Right lobe of liver (tissue), 6 donors: Measurements from ENCODE around the gene MXRA7. TPM values are rescaled to one million over a fixed set of nuclear protein-coding genes. Genes with fewer than 3 reads are reported as not detected.

Experiments used
- ATAC-seq, 4 donors: fragments of 200-7000 bp; cut with Tn5 transposase; one replicate each; pipeline ENCODE4 v1.9.1; 2020; ENCODE audit warnings: mild to moderate bottlenecking in 4 of 4, moderate library complexity in 4 of 4
- DNase-seq, 3 donors: peaks; one replicate each; pipeline ENCODE4 v3.0.0-alpha.2; 2020
- H3K27ac ChIP-seq, 3 donors: fragments of 200-600 bp; one replicate each; pipeline ENCODE4 v1.8.0; 2022
- H3K27me3 ChIP-seq, 2 donors: fragments of 200-600 bp; one replicate each; pipeline ENCODE4 v1.8.0; 2022
- H3K36me3 ChIP-seq, 4 donors: fragments of 200-600 bp; sonication (generic) in 1 of 4; one replicate each; pipeline versions ENCODE4 v1.5.1 to v1.8.0; 2017 to 2022; ENCODE audit warnings: control low read depth in 1 of 4
- H3K4me1 ChIP-seq, 4 donors: fragments of 200-600 bp; sonication (generic) in 1 of 4; one replicate each; pipeline versions ENCODE4 v1.5.1 to v1.8.0; 2017 to 2022; ENCODE audit warnings: control low read depth in 1 of 4
- H3K4me3 ChIP-seq, 3 donors: fragments of 200-600 bp; one replicate each; pipeline ENCODE4 v1.8.0; 2022
- H3K9me3 ChIP-seq, 4 donors: fragments of 200-600 bp; sonication (generic) in 1 of 4; one replicate each; pipeline versions ENCODE4 v1.5.1 to v1.8.0; 2017 to 2022; ENCODE audit warnings: control low read depth in 1 of 4
- POLR2A ChIP-seq: fragments of 450-650 bp; IDR thresholded peaks from one replicate; pipeline ENCODE4 v1.6.1; 2017; ENCODE audit warnings: antibody characterized with exemption, mild to moderate bottlenecking
- WGBS: methylation state at CpG from one replicate; pipeline ENCODE4 v1.1.6; 2018; ENCODE audit warnings: low coverage, low lambda C conversion rate; ENCODE audit not compliant: insufficient coverage; ENCODE audit errors: missing lambda C conversion rate; 5-methylcytosine and 5-hydroxymethylcytosine counted together
- intact Hi-C, 2 donors: fragments of 100-400 bp; cut with DNase I; formaldehyde crosslinking; loops; one replicate each; pipeline versions ENCODE4 v1.11.2 to v1.14.1; 2022
- total RNA-seq, 6 experiments: library from RNA; depleted of rRNA in 2 of 6; stranded (reverse); fragments of >200 nt in 2 of 6; fragmentation: NEBNext Ultra II Directional in 3 of 6; extraction: Animal tissue kit (Norgen Biotek cat#: 25700) in 3 of 6; gene quantifications; one replicate each; pipeline versions ENCODE4 v1.1.0 to v1.2.4, GENCODE V29; 2016 to 2023
- TF ChIP-seq, protein P1 (sequence below), 4 donors: fragments of 200-600 bp in 3 of 4; fragments of 450-650 bp in 1 of 4; IDR thresholded peaks; one replicate each; pipeline versions ENCODE4 v1.5.1 to v1.8.0; 2016 to 2022; ENCODE audit warnings: antibody characterized with exemption in 4 of 4, mild to moderate bottlenecking in 2 of 4
- donor health status: DM: no; HTN: yes; CAD: no.
- donor health status: DM: no; HTN: no; CAD: no.
- donor health status: DM: no; HTN: no; CAD: no.
- donor health status: DM: no; HTN: yes; CAD: no.
- donor health status: DM: no; HTN: yes; CAD: no.

MXRA7 gene
- total RNA-seq, 6 experiments from 2014 or later = 7.7 to 25.4 (median 15.3) TPM

DNA sequence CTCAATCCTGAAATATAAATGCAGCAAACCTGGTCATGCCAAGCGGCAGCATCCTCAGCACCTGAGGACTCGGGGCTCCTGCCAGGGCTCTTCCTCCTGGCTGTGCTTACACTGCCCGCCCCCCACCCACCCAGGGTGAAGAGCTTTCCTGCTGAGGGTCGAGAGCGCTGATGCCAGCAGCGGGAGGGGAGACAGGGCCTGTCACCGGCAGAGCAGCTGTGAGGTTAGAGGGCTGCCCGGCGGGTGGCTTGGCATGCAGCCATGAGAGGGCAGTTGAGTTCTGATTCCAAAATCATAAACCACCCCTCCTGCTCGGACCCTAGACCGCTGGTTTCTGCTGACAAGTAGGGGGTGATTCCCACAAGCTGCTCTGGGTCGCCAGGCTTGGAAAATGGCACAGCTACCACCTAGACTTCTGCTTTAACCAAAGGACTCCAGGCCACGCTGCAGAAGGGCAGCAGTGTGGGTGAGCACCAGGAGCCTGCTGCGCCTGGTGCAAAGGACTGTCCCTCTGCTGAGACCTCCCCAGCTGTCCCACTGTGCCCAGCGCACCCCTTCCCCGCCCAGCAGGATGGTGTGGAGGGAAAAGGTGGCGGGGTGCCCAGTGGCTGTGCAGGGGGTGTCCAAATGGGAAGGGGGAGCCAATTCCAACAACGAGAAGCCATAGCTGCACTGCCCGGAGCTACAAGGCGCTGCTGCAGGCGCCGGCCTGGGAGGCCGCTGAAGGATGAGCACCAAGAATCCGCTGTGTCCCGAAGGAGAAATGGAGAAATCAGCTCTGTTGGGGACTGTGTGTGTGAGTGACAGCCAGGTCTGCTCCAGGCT is 26.6 kb downstream of the MXRA7 start:
- no peak for DNase-seq
- ATAC-seq = no peak
- H3K27me3 ChIP-seq = no peaks in the 10 kb centered on the region
- H3K4me1 ChIP-seq = no peaks in the 10 kb centered on the region
- no peaks in the 10 kb centered on the region for H3K36me3 ChIP-seq
- TF ChIP-seq, protein P1, sequence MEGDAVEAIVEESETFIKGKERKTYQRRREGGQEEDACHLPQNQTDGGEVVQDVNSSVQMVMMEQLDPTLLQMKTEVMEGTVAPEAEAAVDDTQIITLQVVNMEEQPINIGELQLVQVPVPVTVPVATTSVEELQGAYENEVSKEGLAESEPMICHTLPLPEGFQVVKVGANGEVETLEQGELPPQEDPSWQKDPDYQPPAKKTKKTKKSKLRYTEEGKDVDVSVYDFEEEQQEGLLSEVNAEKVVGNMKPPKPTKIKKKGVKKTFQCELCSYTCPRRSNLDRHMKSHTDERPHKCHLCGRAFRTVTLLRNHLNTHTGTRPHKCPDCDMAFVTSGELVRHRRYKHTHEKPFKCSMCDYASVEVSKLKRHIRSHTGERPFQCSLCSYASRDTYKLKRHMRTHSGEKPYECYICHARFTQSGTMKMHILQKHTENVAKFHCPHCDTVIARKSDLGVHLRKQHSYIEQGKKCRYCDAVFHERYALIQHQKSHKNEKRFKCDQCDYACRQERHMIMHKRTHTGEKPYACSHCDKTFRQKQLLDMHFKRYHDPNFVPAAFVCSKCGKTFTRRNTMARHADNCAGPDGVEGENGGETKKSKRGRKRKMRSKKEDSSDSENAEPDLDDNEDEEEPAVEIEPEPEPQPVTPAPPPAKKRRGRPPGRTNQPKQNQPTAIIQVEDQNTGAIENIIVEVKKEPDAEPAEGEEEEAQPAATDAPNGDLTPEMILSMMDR (IDR thresholded peaks at IDR 0.05) = no peak
- TF ChIP-seq POLR2A = no peak
- no peaks in the 10 kb centered on the region for H3K9me3 ChIP-seq
- H3K4me3 ChIP-seq = no peak overlapping the region
- no peak overlapping the region for H3K27ac ChIP-seq
- intact Hi-C loops = no loop called here
- 93% methylated on average over 11 of the region's 25 CpGs for WGBS

DNA sequence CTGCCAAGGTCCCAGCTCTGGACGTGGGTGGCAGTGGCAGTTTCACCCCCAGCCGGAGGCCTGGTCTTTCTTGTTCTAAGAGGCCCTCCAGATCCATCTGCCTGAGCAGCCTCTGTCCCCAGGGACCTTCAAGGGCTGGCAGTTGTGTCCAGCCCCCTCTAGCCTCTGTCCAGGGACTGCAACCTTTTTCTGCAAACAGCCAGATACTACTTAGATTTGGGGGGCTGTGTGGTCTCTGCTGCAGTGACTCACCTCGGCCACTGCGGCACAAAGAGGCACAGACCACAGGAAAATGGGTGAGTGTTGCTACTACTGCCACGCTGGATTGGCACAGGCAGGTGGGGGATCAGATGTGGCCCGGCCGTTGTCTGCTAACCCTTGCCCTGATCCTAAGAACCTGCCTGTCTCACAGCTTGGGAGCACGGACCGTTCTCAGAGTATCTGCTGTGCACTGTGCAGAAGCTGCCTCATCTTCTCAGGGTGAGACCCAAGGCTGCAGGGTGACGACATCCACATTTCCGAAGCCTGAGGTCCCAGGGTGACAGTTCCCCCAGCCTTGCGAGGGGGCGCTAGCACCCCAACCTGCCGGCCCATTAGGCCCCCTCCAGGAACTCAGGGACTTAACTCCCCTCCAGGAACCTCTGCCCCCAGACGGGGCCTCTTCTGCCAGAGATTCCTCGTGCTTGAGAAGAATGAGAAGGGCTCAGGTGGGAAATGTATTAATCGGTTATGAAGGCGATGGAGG is 27.6 kb downstream of the MXRA7 start:
- DNase-seq (no peak), ATAC-seq (no peak)
- TF ChIP-seq POLR2A = no peak
- TF ChIP-seq, protein P1 (IDR thresholded peaks at IDR 0.05) = no peak
- Histone ChIP-seq H3K36me3 (no peaks in the 10 kb centered on the region), H3K27ac (no peak overlapping the region), H3K4me3 (no peak overlapping the region), H3K27me3 (no peaks in the 10 kb centered on the region), H3K4me1 (no peaks in the 10 kb centered on the region), H3K9me3 (no peaks in the 10 kb centered on the region)
- intact Hi-C loops = no loop called here
- WGBS = 65% methylated on average over 5 of the region's 18 CpGs

DNA sequence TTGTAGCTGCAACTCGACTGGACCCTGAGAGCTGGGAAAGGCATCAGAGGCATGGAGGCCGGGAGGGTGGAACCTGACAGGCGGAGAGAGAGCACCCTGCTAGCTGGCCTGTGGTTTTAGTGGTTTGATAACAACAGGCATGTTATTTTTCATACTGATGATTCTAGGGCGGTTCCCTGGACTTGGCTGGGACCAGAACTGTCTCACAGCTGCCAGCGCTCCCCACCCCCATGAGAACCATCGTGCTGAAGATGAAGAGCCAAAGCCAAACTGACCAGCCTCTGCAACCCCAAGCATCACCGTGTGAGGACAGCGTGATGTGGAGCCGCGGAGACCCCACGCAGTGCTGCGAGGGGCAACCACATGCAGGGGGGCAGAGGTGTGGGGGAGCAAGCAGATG is 28.5 kb downstream of the MXRA7 start:
- Histone ChIP-seq H3K4me1 (no peaks in the 10 kb centered on the region), H3K4me3 (no peak overlapping the region), H3K27ac (no peak overlapping the region), H3K27me3 (no peaks in the 10 kb centered on the region), H3K9me3 (no peaks in the 10 kb centered on the region), H3K36me3 (no peaks in the 10 kb centered on the region)
- 78% methylated on average over 4 of the region's 12 CpGs for WGBS
- no peak for DNase-seq
- intact Hi-C loops = no loop called here
- ATAC-seq = no peak
- TF ChIP-seq, protein P1 (IDR thresholded peaks at IDR 0.05) = no peak
- no peak for TF ChIP-seq POLR2A

DNA sequence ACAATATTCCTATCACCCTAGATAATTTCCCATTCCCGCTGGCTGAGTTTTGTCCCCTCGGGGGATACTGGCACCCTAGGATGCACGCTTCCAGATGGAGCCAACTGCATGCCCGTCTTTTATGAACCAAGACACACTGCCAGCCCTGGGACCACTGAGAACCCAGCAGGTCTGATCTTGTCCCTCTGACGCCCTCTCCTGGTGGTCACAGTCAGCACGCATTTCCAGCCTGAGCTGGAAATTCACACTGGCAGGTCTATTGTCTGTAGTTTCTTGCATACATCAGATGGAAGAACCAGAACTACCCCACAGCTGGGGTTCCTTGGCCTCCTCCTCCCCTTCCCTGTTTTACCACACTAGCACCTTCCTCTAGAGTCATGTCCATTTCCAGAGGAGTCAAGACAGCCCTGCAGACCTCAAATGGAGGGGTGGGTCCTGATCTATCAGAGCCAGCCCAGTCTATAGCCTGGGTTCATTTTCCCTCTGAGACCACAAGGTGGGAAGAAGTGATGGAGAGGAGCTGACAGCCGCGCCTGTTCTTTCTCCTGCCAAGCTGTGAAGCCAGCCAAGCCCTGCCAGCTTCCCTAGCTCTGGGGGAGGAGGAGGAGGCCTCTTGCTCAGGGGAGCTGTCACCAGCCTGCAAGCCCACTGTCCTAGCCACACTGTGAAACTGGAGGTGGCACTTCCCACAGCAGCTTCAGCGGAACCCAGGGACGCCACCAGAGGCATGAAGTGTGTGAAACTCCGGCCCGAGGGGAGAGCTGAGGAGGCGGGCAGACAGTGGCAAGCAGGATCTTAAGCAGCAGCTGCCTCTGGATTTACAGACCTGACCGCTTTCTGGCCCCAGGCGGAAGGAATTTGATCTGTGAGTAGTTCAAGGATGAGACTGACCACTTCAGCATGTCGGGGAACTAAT is 29.3 kb downstream of the MXRA7 start:
- Histone ChIP-seq H3K4me3 (no peak overlapping the region), H3K36me3 (no peaks in the 10 kb centered on the region), H3K9me3 (no peaks in the 10 kb centered on the region), H3K4me1 (no peaks in the 10 kb centered on the region), H3K27me3 (no peaks in the 10 kb centered on the region), H3K27ac (no peak overlapping the region)
- intact Hi-C loops = no loop called here
- 42% methylated on average over 6 of the region's 16 CpGs for WGBS
- ATAC-seq (peak; percentile 60 to 73 (median 66)), DNase-seq (peak in 1 of 3 donors; percentile 58)
- TF ChIP-seq POLR2A = no peak
- TF ChIP-seq, protein P1 (IDR thresholded peaks at IDR 0.05) = peak; percentile 60 to 70 (median 62)
